ENCODE measurements around the gene CCNQ. TPM values are rescaled to one million over a fixed set of nuclear protein-coding genes. Genes with fewer than 3 reads are reported as not detected.
A peak's percentile ranks its signal among the peaks of the same experiment; 100 is the strongest.

CCNQ gene
- total and polyA plus RNA-seq, 2 of the 8 experiments (the other 6 are each of a cell fraction or from before 2014, with no cell fraction given) = 16.6 to 32.1 TPM

- Histone ChIP-seq H3K36me3 (ENCODE audit: control insufficient read depth in 2 of 4, insufficient read depth in 4 of 4, low read length in 3 of 4) (peaks cover 0 to 2% (median 0%) of the 10 kb centered on the region in 4 experiments; a peak in 1 of 8 replicates), H2BK20ac (ENCODE audit: low read length) (no peak overlapping the region), H3K9me3 (ENCODE audit: insufficient read depth in 2 of 2, low read depth in 1 of 2, low read length in 1 of 2) (no peaks in the 10 kb centered on the region; a peak in 1 of 4 replicates), H4K20me1 (replicated peaks in 1 of 2; ENCODE audit: control insufficient read depth in 1 of 2, insufficient read depth in 2 of 2, low read length in 2 of 2) (peaks cover 0 to 12% of the 10 kb centered on the region in 2 experiments), H3K4me2 (ENCODE audit: insufficient read depth in 1 of 2, low read depth in 2 of 2, low read length in 2 of 2) (peak overlapping the region; percentile 74 to 89), H4K5ac (ENCODE audit: insufficient read length, low read depth, low read length) (no peak overlapping the region), H3K18ac (ENCODE audit: extremely low read depth, low read length) (no peak overlapping the region), H4K8ac (ENCODE audit: extremely low read depth, insufficient read depth, low read length) (no peak overlapping the region), H3K4ac (replicated peaks; ENCODE audit: insufficient read length, low read depth, low read length) (no peak overlapping the region), H3K27ac (ENCODE audit: low read depth, low read length) (no peak overlapping the region), H3K23me2 (ENCODE audit: low read depth, low read length) (peaks cover 7% of the 10 kb centered on the region; the same call in 1 of the 2 replicates), H3K79me1 (ENCODE audit: low read depth, low read length) (no peaks in the 10 kb centered on the region), H2BK120ac (replicated peaks; ENCODE audit: low read depth, low read length) (no peak overlapping the region), H3K56ac (replicated peaks; ENCODE audit: insufficient read length, low read depth, low read length) (no peak overlapping the region), H2BK15ac (ENCODE audit: low read length) (no peak overlapping the region), H3K79me2 (ENCODE audit: control insufficient read depth in 1 of 2, insufficient read depth in 2 of 2, low read length in 2 of 2) (no peaks in the 10 kb centered on the region), H3K4me3 (ENCODE audit: extremely low read depth in 1 of 4, insufficient read depth in 2 of 4, low read depth in 3 of 4, low read length in 4 of 4) (peak overlapping the region in 2 of 4 experiments; percentile 10 to 57; a peak in 3 of 8 replicates), H3K14ac (ENCODE audit: insufficient read length) (no peak overlapping the region), H2AFZ (ENCODE audit: low read length) (no peak overlapping the region), H3K9ac (replicated peaks in 1 of 4; ENCODE audit: extremely low read depth in 1 of 4, low read depth in 3 of 4, low read length in 3 of 4) (no peak overlapping the region), H4K91ac (replicated peaks; ENCODE audit: insufficient read length, low read length) (no peak overlapping the region), H3K23ac (ENCODE audit: insufficient read length) (no peak overlapping the region), H2BK12ac (ENCODE audit: low read depth, low read length) (no peak overlapping the region), H3K4me1 (replicated peaks in 1 of 4; ENCODE audit: control insufficient read depth in 3 of 4, insufficient read depth in 4 of 4, low read length in 3 of 4) (peaks cover 0 to 20% (median 9%) of the 10 kb centered on the region in 4 experiments; a peak in 5 of 7 replicates), H3K27me3 (replicated peaks in 1 of 4; ENCODE audit: control insufficient read depth in 3 of 4, extremely low read depth in 1 of 4, insufficient read depth in 3 of 4, low read length in 3 of 4) (peaks cover 57 to 71% (median 69%) of the 10 kb centered on the region in 4 experiments), H2BK5ac (ENCODE audit: low read depth, low read length) (no peak overlapping the region), H2AK5ac (ENCODE audit: low read depth, low read length) (no peak overlapping the region)
- no peak for FAIRE-seq
- DNase-seq (ENCODE audit: low read depth in 1 of 2, low spot score in 2 of 2) = no peak
- WGBS, 2 experiments (ENCODE audit: extremely low coverage in 1 of 2, insufficient coverage in 1 of 2, insufficient read length in 1 of 2, insufficient replicate concordance in 2 of 2, low coverage in 1 of 2, low lambda C conversion rate in 2 of 2, missing lambda C conversion rate in 1 of 2) = 6% methylated on average over 8 of the region's 48 CpGs; no CpG with 5 or more reads in 1 of the 2 experiments
- POLR2A ChIA-PET (ENCODE audit: partially characterized antibody) = interaction anchor here (0.7 to 1.0 kb wide), 2 partner anchors 43 to 82 kb away, joined by 3 read pairs; no protein-coding TSS in a partner anchor
- CTCF ChIA-PET (ENCODE audit: partially characterized antibody) = interaction anchor here (0.7 to 21.6 kb wide), 7 partner anchors 15 to 69 kb away, joined by 3 to 408 read pairs (median 4); partner anchors contain the start of gene DUSP9
- TF ChIP-seq POLR2A (IDR thresholded peaks at IDR 0.05; ENCODE audit: control extremely low read depth in 1 of 2, low read depth in 2 of 2, low read length in 2 of 2) = no peak
- TF ChIP-seq EZH2 (IDR thresholded peaks at IDR 0.05; ENCODE audit: low read depth, low read length, severe bottlenecking) = peak; percentile 79
- TF ChIP-seq GTF2F1 (IDR thresholded peaks at IDR 0.05; ENCODE audit: borderline replicate concordance, low read depth, low read length) = no peak
- TF ChIP-seq CBX5 (IDR thresholded peaks at IDR 0.05; ENCODE audit: low read depth, low read length) = no peak
- TF ChIP-seq POU5F1 (IDR thresholded peaks at IDR 0.05; ENCODE audit: low read depth, low read length) = no peak
- TF ChIP-seq KDM4A (IDR thresholded peaks at IDR 0.05; ENCODE audit: low read depth, low read length, severe bottlenecking) = peak; percentile 3
- TF ChIP-seq CTCF (IDR thresholded peaks at IDR 0.05; ENCODE audit: control extremely low read depth in 1 of 3, insufficient read depth in 1 of 3, low read depth in 1 of 3, low read length in 3 of 3) = no peak
- no peak for TF ChIP-seq NANOG (IDR thresholded peaks at IDR 0.05; ENCODE audit: insufficient read depth, low read depth, low read length, poor library complexity, severe bottlenecking)
- peak; percentile 77 for TF ChIP-seq SUZ12 (IDR thresholded peaks at IDR 0.05; ENCODE audit: low read length)
These were observed 43.9 kb upstream of the CCNQ start for GRCh38 chrX:153642655-153643430.

All from H1 (cell line).